Measurements from ENCODE around the gene DMRTB1.

The DMRTB1 gene

GRCh38 chr1:53438427-53439336, 20.5 kb upstream of the DMRTB1 start:
- DNase-seq = no peak

GRCh38 chr1:53439337-53440207, 19.6 kb upstream of the DMRTB1 start:
- DNase-seq = no peak

GRCh38 chr1:53440633-53441032, 18.6 kb upstream of the DMRTB1 start:
- DNase-seq = no peak

GRCh38 chr1:53442299-53442698, 16.9 kb upstream of the DMRTB1 start:
- DNase-seq = no peak

- no peak for DNase-seq
These were observed 13.1 kb upstream of the DMRTB1 start for GRCh38 chr1:53446051-53446450.

GRCh38 chr1:53447413-53447812, 11.8 kb upstream of the DMRTB1 start:
- DNase-seq = no peak

DNA sequence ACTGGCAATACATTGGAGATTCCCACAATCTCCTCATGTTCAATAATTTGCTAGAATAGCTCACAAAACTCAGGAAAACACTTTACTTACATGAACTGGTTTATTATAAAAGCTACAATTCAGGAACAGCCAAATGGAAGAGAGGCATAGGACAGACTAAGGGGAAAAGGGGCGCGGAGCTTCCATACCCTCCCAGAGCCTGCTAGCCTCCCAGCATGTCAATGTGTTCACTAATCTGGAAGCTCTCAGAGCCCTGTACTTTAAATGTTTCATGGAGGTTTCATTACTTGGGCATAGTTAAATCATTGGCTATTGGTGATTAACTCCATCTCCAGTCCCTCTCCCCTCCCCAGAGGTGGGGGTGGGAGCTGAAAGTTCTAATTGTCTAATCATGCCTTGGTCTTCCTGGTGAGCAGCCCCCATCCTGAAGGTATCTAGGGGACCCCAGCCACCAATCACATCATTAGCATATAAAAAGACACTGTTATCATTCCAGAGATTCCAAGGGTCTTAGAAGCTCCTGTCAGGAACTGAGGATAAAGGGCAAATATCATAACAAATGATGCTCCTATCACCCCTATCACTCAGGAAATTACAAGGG, 10.9 kb upstream of the DMRTB1 start:
- no peak for DNase-seq

- no peak for DNase-seq
These were observed 10.2 kb upstream of the DMRTB1 start for GRCh38 chr1:53449021-53449420.

- DNase-seq = no peak
These were observed 9.5 kb upstream of the DMRTB1 start for GRCh38 chr1:53449693-53450092.

GRCh38 chr1:53450225-53450624, 9.0 kb upstream of the DMRTB1 start:
- DNase-seq = no peak

GRCh38 chr1:53454019-53454418, 5.2 kb upstream of the DMRTB1 start:
- no peak for DNase-seq

DNA sequence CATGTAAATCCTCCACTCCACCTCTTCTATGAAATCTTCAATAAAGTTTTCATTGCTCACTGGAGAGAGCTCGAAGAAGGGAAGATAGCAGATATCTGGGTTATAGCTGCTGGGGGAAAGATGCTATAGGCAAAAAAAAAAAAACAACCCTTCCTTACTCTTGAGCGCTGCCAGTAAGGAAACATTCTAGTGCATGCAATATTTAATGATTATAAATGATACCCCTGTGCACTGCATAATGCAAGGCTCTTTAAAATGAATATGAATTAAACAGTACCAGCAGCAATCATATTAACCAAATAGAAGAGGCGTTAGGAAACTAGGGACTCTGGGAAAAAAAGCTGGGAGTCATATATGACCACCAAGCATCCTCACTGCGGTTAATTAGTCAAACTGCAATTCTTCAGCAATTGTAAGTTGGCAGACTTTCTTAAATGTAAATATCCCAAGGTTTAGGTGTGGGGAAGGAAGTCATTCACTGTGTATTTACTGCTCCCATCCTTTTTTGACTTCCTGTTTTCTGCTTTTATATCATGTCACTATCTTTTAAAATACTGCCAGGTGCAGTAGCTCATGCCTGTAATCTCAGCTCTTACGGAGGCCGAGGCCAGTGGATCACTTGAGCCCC, 3.7 kb upstream of the DMRTB1 start:
- DNase-seq = no peak

DNA sequence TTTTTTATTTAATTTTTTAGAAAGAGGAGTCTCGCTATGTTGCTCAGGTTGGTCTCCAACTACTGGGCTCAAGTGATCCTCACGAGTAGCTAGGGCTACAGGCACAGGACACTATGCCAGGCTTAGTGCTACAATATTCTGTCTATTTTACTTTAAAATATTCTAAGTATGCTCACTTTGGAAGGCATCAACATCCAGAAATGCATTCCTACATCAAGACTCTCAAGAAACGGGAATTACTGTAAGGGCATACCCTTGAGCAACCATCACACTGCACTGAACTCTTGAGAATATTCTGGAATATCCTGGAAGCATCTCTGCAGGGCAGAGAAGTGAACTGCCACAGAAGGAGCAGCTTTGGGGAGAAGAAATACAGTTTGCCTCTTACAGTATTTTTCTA, 565 bp upstream of the DMRTB1 start:
- DNase-seq = no peak

- DNase-seq = no peak
These were observed 1.0 kb downstream of the DMRTB1 start for GRCh38 chr1:53460211-53460634.

DNA sequence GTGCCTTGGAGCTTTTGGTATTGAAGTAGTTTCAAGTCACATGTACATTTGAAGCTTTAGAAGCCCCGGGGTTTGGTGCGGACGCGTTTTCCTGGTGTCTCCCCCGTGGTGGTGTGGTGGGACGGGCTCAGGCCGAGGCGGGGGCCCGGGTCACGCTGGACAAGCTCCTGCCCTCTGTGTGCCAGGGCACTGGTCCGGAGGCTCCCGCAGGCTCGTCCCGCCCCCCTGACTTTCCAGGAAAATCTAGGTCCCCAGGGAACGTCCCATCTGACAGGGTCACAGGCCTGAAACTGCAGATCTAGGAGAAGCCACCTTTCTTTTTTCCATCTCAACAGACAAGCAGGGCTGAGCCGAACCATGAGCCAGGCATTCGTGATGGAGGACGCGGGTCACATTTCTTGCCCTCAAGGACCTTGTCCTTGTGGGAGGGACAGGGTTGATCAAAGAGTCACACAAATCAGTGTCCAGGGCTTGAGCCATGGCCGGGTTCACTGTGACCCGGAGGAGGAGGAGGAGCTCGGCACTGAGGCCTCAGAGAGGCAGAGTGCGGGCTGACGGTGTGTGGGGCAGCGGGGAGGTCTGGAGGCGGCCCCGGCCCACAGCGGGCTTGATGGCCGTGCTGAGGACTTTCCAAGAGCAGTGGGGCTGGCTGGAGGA, 1.6 kb downstream of the DMRTB1 start:
- DNase-seq = no peak

GRCh38 chr1:53461323-53462044, 2.3 kb downstream of the DMRTB1 start:
- no peak for DNase-seq

GRCh38 chr1:53462193-53462592, 3.0 kb downstream of the DMRTB1 start:
- no peak for DNase-seq

DNA sequence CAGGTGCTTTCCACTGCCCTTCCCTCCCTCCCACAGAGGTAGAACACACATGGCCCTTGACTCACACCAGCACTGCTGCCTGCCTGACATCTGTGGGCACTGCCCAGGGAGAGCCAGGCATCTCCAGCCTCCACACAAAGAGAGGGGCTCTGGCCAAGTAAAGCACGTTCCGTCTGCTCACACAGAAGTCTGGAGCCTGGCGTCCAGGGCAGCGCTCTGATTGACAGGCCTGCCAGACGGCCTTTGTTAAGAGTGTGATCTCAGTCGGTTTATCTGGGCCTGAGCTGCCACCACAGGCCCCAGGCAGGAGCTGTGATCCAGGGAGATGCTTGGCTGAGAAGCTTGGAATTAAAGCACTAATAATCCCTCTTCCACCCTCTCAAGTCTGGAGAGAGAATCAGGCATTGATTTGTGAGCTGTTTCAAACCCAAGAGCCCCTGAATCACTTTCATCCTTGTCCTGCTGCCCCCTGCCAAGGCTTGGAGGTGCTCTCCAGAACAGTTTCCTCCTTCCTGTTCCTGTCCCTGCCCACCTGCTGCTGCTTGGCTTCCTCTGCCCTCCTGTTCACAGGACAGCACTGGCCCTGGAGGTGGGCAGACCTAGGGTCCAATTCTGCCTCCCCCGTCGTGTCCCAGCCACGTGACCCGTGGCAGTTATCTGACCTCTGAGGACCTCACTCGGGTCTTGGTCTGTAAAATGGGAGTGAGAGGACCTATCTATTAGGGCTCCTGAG, 3.7 kb downstream of the DMRTB1 start:
- no peak for DNase-seq

GRCh38 chr1:53463961-53464899, 5.0 kb downstream of the DMRTB1 start:
- DNase-seq = no peak

All from activated naive CD4-positive, alpha-beta T cell treated with Interleukin-2 at 50 U/mL for 16 hours (primary cell).